PC-3 (cell line): ENCODE measurements around the gene CAPG. TPM values are rescaled to one million over a fixed set of nuclear protein-coding genes. Genes with fewer than 3 reads are reported as not detected.

Experiments
- ATAC-seq: fragments of 200-7000 bp; cut with Tn5 transposase; 2 replicates; pipeline ENCODE4 v1.9.1; 2020; ENCODE audit warnings: mild to moderate bottlenecking, moderate library complexity
- BruUV-seq: library from RNA; stranded (reverse); fragments of 400-500 nt; replicated peaks from 2 replicates; lab custom pipeline; 2021; lab: Mats Ljungman, UMichigan
- CTCF ChIA-PET: fragments of 300-600 bp; sonication (Branson Sonifier 250); formaldehyde crosslinking; loops from one replicate; lab custom pipeline; 2022; ENCODE audit warnings: antibody characterized with exemption; lab: Charles Lee
- POLR2A ChIA-PET: fragments of 300-600 bp; sonication (Branson Sonifier 250); formaldehyde crosslinking; loops from one replicate; lab custom pipeline; 2022; ENCODE audit warnings: antibody characterized with exemption; ENCODE audit not compliant: unreplicated experiment; lab: Charles Lee
- DNase-seq: peaks from one replicate; pipeline ENCODE4 v3.0.0-alpha.2; 2015
- H2AFZ ChIP-seq: fragments of 300-600 bp; sonication (generic); 2 replicates; pipeline ENCODE4 v1.6.0; 2016; ENCODE audit warnings: antibody characterized with exemption, low read length
- H3F3A ChIP-seq: fragments of 300-600 bp; sonication (generic); one replicate; pipeline ENCODE4 v1.6.0; 2017; ENCODE audit warnings: antibody characterized with exemption, low read length, control low read depth, mild to moderate bottlenecking; ENCODE audit not compliant: unreplicated experiment
- H3K27ac ChIP-seq: fragments of 300-600 bp; sonication (generic); 2 replicates; pipeline ENCODE4 v1.5.1; 2016; ENCODE audit warnings: mild to moderate bottlenecking, low read length
- H3K27me3 ChIP-seq: fragments of 300-600 bp; sonication (generic); 2 replicates; pipeline ENCODE4 v1.6.1; 2016; ENCODE audit warnings: low read length, mixed read lengths
- H3K36me3 ChIP-seq: fragments of 300-600 bp; sonication (generic); 2 replicates; pipeline ENCODE4 v1.6.1; 2016; ENCODE audit warnings: low read depth, mixed run types, low read length, mixed read lengths
- H3K4me1 ChIP-seq: fragments of 300-600 bp; sonication (generic); 2 replicates; pipeline ENCODE4 v1.5.1; 2016; ENCODE audit warnings: low read length; ENCODE audit not compliant: insufficient read depth
- H3K4me2 ChIP-seq: fragments of 300-600 bp; sonication (generic); 2 replicates; pipeline ENCODE4 v1.6.0; 2016; ENCODE audit warnings: low read length
- H3K4me3 ChIP-seq: fragments of 300-600 bp; sonication (generic); 2 replicates; pipeline ENCODE4 v1.5.1; 2016; ENCODE audit warnings: mild to moderate bottlenecking, low read length, mixed read lengths
- H3K79me2 ChIP-seq: fragments of 300-600 bp; sonication (generic); 2 replicates; pipeline ENCODE4 v1.6.1; 2017; ENCODE audit warnings: low read length, mixed read lengths
- H3K9ac ChIP-seq: fragments of 300-600 bp; sonication (generic); 2 replicates; pipeline ENCODE4 v1.6.0; 2016; ENCODE audit warnings: mild to moderate bottlenecking, low read length
- H3K9me2 ChIP-seq: fragments of 300-600 bp; sonication (generic); replicated peaks from 2 replicates; pipeline ENCODE4 v1.6.1; 2016; ENCODE audit warnings: mixed run types, low read length, mixed read lengths
- H3K9me3 ChIP-seq: fragments of 300-600 bp; sonication (generic); 2 replicates; pipeline ENCODE4 v1.6.1; 2016; ENCODE audit warnings: low read length, mixed read lengths
- H4K20me1 ChIP-seq: fragments of 300-600 bp; sonication (generic); 2 replicates; pipeline ENCODE4 v1.6.1; 2016; ENCODE audit warnings: low read length, mixed read lengths
- EZH2 ChIP-seq: fragments of 300-600 bp; sonication (generic); IDR thresholded peaks from one replicate; pipeline ENCODE4 v1.6.1; 2017; ENCODE audit warnings: antibody characterized with exemption, mild to moderate bottlenecking, low read length; ENCODE audit not compliant: unreplicated experiment
- EZH2phosphoT487 ChIP-seq: fragments of 300-600 bp; sonication (generic); IDR thresholded peaks from 2 replicates; pipeline ENCODE4 v1.6.1; 2018; ENCODE audit warnings: mild to moderate bottlenecking, antibody characterized with exemption, low read length, borderline replicate concordance
- intact Hi-C: fragments of 100-400 bp; cut with micrococcal nuclease; formaldehyde crosslinking; loops from 2 replicates; pipeline ENCODE4 v1.9.0; 2023
- total RNA-seq: library from RNA; depleted of rRNA; stranded (reverse); fragments of >200 nt; gene quantifications from 2 replicates; pipeline ENCODE4 v1.2.3, GENCODE V29; 2014
- TF ChIP-seq, protein P1 (sequence below): fragments of 300-600 bp; sonication (generic); conservative IDR thresholded peaks from 2 replicates; pipeline ENCODE4 v1.5.1; 2017; ENCODE audit warnings: antibody characterized with exemption, low read depth, mild to moderate bottlenecking, low read length

CAPG gene
- total RNA-seq, 1 experiment from 2014 or later = 221 TPM

DNA sequence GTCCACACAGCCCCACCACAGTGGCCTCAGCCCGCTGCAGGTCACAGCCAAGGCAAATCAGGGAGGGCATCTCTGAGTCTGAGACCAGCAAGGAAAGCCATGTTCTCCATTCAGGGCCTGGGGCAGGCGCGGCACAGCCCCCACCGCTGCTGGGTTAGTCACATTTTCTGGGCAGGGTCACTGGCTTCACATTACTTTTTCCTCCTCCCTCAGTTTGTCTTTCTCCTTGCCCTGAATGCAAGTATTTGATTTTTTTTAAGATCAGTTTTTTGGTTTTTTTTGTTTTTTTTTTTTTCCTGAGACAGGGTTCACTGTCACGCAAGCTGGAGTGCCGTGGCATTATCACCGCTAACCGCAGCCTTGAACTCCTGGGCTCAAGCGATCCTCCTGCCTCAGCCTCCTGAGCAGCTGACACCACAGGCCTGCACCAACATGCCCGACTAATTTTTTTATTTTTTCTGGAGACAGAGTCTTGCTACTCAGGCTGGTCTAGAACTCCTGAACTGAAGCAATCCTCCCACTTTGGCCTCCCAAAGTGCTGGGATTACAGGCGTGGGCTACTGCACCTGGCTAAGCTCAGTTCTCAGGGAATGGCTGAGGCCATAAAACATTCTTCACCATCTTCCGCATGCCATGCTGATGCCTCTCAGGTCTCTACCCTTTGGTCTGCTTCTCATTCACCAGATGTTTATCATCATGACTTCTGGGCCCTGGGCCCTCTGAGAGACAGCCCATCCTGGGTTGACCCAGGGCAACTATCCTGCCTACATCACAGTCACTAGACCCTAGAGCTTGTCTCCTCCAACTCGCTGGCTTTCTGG is 628 bp upstream of the CAPG start:
- TF ChIP-seq EZH2 (no peak), EZH2phosphoT487 (no peak)
- TF ChIP-seq, protein P1, sequence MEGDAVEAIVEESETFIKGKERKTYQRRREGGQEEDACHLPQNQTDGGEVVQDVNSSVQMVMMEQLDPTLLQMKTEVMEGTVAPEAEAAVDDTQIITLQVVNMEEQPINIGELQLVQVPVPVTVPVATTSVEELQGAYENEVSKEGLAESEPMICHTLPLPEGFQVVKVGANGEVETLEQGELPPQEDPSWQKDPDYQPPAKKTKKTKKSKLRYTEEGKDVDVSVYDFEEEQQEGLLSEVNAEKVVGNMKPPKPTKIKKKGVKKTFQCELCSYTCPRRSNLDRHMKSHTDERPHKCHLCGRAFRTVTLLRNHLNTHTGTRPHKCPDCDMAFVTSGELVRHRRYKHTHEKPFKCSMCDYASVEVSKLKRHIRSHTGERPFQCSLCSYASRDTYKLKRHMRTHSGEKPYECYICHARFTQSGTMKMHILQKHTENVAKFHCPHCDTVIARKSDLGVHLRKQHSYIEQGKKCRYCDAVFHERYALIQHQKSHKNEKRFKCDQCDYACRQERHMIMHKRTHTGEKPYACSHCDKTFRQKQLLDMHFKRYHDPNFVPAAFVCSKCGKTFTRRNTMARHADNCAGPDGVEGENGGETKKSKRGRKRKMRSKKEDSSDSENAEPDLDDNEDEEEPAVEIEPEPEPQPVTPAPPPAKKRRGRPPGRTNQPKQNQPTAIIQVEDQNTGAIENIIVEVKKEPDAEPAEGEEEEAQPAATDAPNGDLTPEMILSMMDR = no peak
- Histone ChIP-seq H3K4me1 (peaks cover 27% of the 10 kb centered on the region), H3K4me3 (peak overlapping the region; percentile 67), H3K36me3 (no peaks in the 10 kb centered on the region), H3K27ac (peak overlapping the region; percentile 80), H3K9me2 (no peaks in the 10 kb centered on the region), H3K27me3 (no peaks in the 10 kb centered on the region), H2AFZ (peak overlapping the region; percentile 84), H3K79me2 (peaks cover 20% of the 10 kb centered on the region), H3K9ac (peak overlapping the region; percentile 71), H4K20me1 (no peaks in the 10 kb centered on the region), H3K4me2 (peak overlapping the region; percentile 87), H3K9me3 (no peaks in the 10 kb centered on the region), H3F3A (no peaks in the 10 kb centered on the region)
- BruUV-seq = TSS peak; percentile 30
- intact Hi-C loops = no loop called here
- ATAC-seq (peak; percentile 76), DNase-seq (peak; percentile 64)
- CTCF ChIA-PET = no interaction called here
- POLR2A ChIA-PET = interaction anchor here (0.6 kb wide), 1 partner anchor 425 kb away, joined by 13 read pairs; no protein-coding TSS in a partner anchor

DNA sequence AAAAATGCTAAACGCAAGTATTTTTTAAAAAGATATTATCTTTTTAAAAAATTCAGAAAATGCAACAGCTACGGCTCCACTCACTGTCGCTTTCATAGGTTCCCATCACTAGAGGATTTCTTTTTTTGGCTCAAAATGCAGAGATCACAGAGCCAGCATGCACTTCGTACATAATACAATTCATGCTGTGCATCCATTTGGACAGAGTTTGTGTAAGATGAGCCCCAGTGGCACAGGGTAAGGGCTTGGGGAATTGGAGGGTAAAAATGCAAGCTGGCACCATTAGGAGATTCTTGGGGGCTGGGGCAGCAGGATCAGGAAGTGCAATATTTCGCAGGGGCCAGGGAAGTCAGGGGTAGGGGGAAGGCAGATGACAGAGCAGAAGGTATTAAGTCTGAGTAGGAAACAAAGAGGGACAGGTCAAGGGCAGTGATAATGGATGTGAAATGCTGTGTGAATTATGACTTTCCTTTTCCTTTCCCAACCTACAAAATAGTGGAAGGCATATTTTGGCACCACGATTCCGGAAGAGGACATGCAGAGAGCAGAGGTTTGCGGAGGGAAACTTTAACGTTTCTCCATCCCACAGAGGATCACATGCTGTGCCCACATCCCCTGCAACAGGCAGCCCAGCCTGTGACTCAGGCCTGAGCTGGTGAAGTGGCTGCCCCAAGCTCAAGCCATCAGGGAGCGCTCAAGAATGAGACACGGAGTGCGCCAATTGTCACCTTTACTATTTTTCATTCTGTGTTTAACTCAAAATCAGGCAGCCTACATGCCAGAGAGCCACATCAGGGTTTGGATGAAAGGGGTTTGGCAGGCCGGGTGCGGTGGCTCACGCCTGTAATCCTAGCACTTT is 4.7 kb downstream of the CAPG start:
- peak; percentile 29 for DNase-seq
- no peaks in the 10 kb centered on the region for H3K9me2 ChIP-seq
- no TSS peak for BruUV-seq
- no peak overlapping the region for H3K4me2 ChIP-seq
- H3K4me1 ChIP-seq = peaks cover 17% of the 10 kb centered on the region
- no peak for ATAC-seq
- TF ChIP-seq EZH2 (no peak), EZH2phosphoT487 (no peak)
- TF ChIP-seq, protein P1 = no peak
- no peak overlapping the region for H2AFZ ChIP-seq
- H3K9ac ChIP-seq = no peak overlapping the region
- no peak overlapping the region for H3K27ac ChIP-seq
- no peaks in the 10 kb centered on the region for H3F3A ChIP-seq
- no peaks in the 10 kb centered on the region for H4K20me1 ChIP-seq
- intact Hi-C loops = loop anchor here (5.0 kb wide), 1 partner anchor 53 kb away; the partner anchor contains the start of genes ELMOD3 and RETSAT
- H3K9me3 ChIP-seq = 0 out of 2 replicates have a peak, but pooled peaks cover 5% of the 10 kb centered on the region
- ChIA-PET POLR2A (no interaction called here), CTCF (no interaction called here)
- H3K36me3 ChIP-seq = no peaks in the 10 kb centered on the region; the same call in 1 of the 2 replicates
- no peak overlapping the region for H3K4me3 ChIP-seq
- H3K27me3 ChIP-seq = no peaks in the 10 kb centered on the region
- peaks cover 28% of the 10 kb centered on the region for H3K79me2 ChIP-seq
